ENCODE data around the gene CHKA.

Gene CHKA

DNA sequence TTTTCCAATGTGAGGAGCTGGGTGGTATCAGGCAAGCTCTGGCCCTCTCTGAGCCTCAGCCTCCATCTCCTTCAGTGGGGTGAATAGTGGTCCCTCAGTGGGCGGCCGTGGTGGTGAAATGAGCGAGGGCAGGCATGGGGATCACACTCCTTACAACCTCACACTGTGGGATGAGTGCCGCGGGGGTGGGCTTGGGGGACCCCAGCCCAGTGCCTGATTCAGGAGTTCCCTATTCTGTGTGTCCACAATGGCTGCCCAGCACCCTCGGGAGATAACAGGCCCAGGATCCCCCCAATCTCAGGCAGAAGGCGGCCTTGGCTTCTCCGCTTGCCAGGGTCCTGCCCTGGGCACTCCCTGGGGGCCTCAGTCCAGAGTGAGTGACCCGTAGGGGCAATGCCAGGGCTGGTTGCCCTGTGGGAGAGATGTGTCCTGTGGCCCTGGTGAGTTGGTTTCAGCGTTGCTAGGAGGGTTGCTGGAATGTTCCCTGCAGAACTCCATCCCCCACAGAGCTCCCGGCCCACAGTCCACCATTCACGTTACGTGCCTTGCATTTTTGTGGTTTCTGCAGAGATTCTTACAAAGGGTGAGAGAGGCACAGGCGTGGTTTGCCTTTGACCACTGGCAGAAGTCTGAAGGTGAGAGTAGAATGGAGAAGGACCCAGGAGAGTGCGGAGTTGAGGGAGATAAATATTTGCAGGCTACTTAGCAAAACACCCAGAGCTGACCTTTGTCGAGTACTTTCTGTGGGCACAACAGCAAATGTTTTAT is 108.2 kb downstream of the CHKA start:
- no peak for DNase-seq

DNA sequence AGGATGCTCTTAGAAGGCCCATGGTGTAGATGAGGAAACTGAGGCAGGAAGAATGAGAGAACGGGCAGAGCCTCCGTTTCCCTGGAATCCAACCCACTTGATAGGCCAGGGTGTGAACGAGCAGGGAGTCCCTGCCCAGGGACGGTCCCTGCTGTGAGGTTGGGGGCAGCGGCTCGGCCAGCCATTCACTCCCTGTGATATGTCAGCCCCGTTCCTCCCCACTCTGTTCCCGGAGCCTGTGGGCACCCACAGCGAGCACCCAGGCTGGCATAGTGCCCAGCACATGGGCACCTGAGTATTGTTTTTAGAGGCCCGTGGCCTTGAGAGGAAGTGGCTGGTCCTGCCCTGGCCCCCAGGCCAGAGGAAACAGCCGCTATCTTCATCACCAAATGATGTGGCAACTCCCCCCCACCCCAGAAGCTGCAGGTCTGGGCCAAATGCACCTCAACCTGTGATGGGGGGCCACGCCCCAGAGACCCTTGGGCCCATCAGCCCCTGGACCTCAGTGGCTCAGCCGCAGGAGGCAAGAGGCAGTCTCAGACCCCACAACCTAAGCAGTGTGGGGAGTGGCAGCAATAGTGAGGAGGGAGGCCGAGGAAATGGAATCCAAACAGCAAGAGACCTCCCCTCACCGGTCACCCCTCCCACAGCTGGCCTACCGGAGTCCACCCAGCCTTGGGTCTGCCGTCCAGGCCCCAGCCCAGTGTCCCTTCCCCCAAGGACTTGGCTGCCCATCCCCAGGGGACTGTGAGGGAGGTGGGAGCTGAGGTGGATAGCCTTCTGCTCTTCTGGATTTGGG is 108.9 kb downstream of the CHKA start:
- DNase-seq: peak; percentile 49

- DNase-seq: peak; percentile 74
Measured at GRCh38 chr11:68011051-68011943, 109.9 kb downstream of the CHKA start.

- DNase-seq: peak; percentile 99
Measured at GRCh38 chr11:68010090-68011041, 110.8 kb downstream of the CHKA start, which contains the start of gene ALDH3B1. ALDH3B1 (plus strand) TSS chr11:68010327; CDS start chr11:68015298, 4,971 bp downstream.

DNA sequence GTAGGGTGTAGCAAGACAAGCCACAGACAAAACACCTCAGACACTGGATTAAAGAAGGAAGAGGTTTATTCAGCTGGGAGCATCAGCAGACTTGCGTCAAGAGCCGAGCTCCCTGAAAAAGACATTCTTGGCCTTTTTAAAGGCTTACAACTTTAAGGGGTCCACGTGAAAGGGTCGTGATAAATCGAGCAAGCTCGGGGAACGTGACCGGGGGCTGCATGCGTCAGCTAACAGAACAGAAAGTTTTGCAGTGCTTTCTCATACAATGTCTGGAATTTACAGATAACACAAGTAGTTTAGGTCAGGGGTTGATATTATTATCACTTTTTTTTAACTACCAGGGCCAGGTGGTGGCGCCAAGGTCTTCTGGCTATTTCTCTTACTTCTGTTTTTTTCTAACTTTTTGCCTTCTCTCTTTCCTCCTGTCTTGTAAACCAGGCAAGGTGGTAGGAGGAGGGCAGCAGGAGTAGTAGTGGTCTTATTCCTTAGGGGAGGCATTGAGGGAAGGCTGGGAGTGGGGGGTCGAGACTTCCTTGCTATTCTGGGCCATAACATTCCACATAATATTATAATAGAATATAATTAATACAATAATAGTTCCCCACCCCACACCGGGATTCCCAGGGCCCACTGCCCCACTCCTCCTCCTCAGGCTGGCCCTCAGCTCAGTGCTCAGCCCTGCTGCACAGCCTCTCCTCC is 111.6 kb downstream of the CHKA start:
- DNase-seq: peak; percentile 94

- peak; percentile 86 for DNase-seq
Measured at GRCh38 chr11:68008381-68009337, 112.5 kb downstream of the CHKA start.

DNA sequence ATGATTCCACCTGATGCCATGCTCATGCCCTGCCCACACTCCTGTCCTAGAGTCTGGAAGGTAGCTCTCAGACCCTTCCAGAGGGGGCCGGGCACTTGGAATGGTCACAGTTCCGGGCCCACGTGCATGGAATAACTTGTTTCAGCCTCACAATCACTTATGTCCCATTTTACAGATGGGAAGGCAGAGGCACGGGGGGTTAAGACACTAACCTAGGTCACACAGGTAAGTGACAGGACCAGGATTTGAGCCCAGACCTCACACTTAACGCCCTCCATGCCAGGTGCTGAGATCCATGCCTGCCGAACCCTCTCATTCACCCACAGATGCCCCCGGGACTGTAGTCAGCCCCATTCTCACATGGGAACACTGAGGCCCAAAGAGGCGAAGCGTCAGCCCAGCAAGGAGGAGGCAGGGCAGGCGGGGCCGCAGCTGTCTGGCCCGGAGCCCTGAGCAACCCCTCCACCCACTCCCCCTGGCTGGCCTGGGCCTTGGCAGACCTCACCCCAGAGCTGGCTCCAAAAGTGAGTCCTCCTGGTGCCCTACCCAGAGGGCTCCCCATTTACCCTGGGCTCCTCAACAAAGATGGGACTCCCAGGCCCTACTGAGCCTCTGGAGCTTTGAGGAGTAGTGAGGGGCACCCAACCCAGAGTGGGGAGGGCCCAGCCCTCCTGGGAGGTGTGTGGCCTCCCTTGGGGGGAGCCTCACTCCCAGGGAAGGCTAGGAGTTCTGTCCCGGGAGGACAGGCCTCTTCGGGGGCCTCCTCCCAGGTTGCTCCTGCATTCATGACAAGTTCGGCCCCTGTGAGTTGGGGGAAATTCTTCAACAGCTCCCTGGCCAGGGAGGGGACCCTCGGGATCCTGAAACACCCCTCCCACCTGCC is 113.4 kb downstream of the CHKA start:
- DNase-seq: no peak

DNA sequence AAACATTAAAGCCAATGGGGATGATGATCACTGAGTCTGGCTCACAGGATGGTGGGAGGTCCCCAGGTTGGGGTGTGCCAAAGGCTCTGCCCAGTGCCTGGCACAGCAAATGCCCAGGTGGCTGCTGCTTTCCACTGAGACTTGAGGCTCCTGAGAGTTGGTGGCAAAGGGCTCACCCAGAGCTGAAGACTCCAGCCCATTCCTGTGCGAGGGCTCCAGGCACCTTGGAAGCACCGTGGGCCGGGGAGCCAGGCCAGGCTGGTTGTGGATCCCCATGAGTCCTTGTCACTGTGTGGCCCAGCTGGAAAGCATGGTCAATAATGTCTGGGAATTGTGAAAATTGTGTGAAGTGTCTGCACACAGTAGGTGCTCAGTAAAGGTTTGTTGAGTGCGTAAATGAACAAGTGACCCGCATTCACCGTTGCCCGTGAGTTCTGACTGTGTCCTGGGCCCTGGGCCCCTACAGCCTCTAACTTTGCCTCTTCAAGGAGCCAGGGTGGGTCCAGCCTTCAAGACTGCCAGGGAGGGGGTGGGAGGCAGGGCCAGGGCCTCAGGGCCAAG is 114.5 kb downstream of the CHKA start:
- no peak for DNase-seq

GRCh38 chr11:68004551-68005335 is 116.4 kb downstream of the CHKA start:
- no peak for DNase-seq

DNA sequence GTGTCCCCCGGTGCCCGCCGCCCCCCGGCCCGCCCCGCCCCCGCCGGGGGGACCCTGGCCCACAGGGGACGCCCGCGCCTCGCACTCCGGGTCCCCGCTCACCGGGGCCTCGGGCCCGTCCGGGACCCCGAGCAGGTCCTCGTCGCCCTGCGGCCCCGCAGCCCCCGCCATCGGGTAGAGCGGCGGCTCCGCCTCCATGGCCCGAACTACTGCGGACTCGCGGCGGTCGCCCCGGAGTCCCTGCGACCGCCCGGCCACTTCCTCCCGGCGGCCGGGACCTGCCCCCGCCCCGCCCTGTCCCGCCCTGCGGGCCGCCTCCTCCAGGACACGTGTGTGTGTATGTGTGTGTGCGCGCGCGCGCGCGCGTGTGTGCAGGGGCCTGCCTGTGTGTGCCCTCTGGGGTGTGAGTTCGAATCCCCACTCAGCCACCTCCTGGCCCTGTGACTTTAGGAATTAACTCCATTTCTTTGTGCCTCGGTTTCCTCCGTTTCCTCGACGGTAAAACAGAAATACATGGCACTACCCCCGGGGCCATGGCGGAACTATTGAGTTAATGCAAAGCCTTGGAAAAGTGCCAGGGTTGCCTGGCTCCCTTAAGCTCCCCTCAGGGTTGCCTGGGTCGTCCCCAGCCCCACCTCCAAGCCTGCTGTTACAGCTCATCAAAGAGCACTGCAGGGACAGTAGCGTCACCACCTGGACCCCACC is 117.2 kb downstream of the CHKA start, which contains the start of gene UNC93B1:
UNC93B1 (minus strand) TSS at position 252 of the 705 bp plus-strand sequence; CDS start at position 198, 54 bp downstream.
- peak; percentile 95 for DNase-seq

- peak; percentile 57 for DNase-seq
Measured at GRCh38 chr11:68002938-68003845, 118.0 kb downstream of the CHKA start.

Data from hematopoietic multipotent progenitor cell treated with erythropoietin and hydrocortisone succinate and interleukin-3 and kit ligand, for 4 days (in vitro differentiated cells).